CD4-positive, alpha-beta T cell treated with Interleukin-10 for 1 hour (primary cell): Measurements from ENCODE around the gene MPC1.

Experiments
- DNase-seq: peaks from one replicate; pipeline ENCODE4 v3.0.0-alpha.2; 2020

MPC1 gene

DNA sequence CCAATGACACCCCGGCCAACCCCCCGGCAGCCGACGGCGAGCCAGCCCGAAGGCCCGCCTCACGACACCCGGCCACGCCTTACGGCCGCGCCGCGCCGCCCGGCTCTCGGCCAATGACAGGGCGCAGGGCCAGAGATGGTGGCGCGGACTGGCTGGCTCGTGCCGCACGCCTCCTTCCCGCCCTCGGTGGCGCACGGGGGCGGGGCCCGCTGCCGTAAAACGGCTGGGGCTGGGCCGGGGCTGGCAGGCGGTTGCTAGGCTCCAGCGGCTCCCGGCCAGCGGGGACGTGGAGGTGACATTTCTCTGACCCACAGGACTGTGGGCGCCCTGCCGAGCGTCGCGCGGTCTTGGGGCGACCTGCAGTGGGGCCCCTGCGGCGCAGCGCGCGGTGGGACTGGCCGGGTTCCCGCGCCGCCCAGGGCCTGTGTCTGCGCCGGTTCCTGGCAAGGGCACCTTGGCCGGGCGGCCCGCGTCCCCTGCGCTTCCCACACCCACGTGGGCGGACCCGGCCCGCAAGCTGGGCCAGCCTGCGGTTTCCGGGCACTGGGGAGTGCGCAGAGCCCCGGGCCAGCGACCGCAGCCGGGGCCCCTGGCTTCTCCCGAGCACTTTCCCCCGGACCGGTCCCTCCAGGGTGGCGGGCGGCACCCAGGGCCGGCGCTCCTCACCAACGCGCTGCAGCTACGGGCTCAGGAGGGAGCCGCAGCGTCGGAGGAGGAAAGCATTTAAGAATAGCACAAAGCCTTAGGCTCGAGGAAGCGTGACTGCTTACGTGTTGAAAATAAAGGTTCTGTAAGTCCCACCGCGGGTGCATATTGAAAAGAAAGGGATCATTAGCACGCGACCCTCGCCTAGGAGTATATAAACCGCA is at the start of gene MPC1:
Gene MPC1 (minus strand): TSS at position 8 of the 869 bp plus-strand sequence. CDS start 64 bp downstream, outside the sequence.
- DNase-seq = peak; percentile 95

DNA sequence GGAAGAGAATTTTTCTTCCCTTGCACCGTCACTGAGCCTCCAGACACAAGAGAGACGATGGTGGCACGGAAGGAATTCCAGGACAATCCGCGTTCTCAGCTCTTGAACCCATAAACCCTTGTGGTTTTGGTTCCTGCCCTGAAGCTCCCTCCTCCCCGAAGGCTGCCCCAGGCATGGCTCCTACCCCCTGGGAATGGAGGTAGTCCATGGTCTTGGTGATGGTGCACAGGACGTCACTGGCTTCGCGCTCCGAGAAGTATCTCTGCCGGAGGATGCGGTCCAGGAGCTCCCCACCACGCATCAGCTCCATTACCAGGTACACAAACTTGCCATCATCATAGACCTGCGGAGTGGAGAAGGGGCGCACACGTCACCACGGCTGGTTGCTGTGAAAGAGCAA is 47.5 kb upstream of the MPC1 start:
- no peak for DNase-seq

DNA sequence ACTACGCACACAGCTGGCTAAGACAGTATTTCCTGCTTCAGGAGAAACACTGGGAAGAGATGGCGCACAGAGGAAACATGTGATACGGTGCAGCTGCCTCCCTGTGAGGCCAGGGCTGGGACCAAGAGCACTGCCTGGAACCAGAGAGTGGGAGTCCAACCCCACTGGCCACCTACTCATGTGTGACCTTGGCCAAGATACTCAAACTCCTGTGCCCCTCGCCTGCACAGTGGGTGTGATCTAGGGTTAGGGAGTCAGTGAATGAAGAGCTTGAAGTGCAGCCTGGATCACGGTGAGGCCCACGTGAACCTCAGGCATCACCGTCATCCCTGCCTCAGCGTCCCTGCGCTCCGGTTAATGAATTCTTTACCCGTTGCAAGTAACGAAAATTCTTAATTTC is 41.7 kb upstream of the MPC1 start:
- DNase-seq = no peak

DNA sequence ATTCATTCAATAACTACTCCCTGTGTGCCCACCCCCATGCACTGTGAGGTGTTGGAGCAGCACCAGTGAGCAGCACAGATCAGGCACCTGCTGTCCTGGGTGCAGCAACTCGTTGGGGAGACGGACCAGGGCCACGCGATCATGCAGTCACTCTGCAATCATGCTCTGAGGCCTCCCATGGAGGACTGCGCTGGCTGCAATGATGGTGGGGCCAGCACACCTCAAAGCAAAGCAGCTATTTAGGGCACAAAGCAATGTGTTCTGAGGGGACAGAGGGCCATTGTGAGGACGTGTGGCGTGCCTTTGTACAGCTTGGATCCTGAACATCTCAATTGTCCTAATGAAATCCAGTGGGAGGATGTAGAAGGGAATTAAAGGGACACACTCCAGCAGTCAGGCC is 41.0 kb upstream of the MPC1 start:
- no peak for DNase-seq

DNA sequence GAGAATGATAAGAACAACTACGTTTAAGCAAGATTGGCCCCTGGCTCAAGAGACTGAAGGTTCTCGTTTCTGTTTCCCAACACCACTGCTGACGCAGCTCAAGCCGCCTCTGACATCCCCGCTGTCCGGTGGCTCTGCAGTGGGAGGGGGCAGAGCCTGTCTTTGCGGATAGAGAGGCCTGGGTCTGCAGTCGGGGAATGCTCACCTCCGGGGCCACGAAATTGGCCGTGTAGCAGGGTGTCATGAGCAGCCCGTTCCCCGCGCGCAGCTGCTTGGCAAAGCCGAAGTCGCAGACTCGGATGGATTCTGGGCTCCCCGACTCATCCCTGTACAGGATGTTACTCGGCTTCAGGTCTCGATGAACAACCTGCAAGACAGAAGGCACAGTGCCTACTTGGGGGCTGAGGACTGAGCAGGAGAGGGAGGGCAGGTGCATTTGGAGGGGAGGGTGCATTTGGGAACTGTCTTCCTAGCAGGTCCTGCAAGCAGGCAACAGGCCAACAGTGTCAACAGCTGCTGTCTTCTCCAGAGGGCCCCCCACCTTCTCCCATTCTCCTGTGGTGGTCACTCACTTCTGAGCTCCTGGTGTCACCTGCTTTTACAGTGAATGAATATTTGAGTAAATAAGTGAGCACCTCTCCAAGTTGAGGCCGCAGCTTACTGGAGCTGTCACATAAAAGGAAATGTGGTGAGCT is 40.5 kb upstream of the MPC1 start:
- no peak for DNase-seq

DNA sequence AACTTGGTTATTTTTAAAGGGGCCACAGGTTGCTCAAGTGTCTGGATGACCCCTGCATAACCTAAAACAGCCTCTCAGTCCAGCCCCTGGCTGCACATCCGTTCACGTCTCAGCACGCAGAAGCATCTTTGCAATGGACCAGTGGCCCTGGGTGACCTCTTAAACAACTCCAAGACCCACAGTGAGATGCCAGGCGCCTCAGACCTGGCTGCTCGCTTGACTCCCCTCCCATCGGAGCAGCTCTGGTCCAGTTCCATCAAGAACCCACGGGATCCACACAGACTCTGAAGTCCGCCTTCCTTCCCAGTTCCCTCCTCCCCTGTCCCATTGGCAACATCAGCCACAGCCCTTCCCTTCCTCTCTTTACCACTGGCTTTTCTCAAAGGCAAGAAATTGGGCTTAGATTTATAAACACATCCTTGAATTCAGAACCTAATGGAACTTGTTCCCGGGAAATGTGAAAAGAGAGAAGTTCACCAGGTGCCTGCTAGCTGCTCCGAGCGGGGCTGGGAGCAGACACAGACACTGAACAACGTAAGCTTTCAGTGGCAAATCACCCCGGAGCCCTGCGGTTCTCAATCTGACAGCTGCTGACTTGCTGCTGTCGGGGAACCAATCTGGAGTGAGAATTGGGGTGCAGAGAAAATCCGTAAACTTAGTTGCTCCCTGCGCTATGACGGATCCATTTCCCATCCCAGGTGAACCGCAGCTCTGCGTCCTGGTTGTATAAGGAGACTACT is 39.6 kb upstream of the MPC1 start:
- no peak for DNase-seq

DNA sequence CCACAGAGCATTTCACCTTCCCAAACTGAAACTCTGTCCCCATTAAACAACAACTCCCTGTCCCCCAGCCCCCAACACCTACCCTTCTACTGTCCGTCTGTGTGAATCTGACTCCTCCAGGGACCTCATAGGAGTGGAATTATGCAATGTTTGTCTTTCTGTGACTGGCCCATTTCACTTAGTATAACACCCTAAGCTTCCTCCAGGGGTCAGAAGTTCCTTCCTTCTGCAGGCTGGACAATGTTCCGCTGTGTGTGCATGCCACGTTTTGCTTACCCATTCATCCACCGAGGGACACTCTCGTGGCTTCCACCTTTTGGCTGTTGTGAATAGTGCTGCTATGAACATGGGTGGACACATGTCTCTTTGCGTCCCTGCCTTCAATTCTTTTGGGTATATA is 37.6 kb upstream of the MPC1 start:
- DNase-seq = no peak

DNA sequence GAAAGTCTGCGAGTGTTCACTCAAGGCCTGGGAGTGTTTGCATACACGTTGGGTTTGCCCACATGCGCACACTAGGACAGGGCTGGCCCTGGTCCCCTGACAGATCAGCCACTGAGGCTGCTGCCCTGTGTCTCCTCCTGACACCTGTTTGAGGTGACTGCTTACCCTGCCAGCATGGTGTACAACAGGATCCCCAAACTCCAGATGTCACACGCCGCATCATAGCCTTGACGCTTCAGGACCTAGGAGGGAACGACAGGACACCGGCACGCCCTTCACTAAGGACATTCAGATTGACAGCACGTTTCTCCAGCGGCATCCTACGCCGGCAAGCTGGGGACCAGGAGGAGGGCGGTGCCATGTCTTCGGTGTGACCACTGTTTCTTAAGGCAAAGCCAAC is 37.0 kb upstream of the MPC1 start:
- DNase-seq = no peak

DNA sequence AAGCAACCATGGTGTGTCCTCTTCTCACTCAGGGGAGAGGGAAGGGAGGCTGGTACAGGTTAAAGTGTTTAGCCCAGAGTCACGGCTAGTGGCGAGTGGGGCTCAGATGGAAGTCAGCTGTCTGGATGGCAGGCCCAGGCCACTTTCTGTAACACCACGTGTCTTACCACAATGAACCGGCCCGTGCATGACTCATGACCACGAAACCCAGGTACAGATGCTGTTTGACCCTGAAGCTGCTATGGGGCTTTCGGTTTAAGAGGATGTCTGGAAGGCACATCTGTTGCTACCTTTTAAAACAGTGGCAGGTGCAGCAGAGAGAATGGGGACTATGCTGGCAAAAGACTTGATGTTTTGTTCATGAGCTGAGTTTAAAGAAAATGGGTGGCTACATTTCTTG is 36.5 kb upstream of the MPC1 start:
- DNase-seq = peak; percentile 67

DNA sequence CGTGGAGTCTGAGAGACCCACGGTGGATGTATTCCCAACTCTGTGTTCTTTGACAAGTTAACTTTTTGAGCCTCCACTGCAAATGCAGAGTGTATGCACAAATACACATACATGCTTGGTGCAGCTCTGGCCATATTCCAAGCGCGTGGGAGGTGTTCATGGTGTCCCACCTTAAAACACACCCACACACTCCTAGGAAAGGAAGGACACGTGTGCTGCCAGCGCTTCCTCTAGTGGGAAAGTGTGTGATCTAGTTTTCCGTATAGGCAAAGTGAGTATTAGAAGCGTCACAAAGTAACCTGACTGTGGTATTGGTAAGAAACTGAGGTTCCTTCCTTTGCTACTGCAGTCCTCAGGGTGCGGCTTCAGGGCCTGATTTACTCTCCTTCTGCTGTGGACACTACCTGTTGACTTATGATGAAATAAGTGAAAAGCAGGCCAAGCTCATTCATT is 36.0 kb upstream of the MPC1 start:
- DNase-seq = peak; percentile 26

DNA sequence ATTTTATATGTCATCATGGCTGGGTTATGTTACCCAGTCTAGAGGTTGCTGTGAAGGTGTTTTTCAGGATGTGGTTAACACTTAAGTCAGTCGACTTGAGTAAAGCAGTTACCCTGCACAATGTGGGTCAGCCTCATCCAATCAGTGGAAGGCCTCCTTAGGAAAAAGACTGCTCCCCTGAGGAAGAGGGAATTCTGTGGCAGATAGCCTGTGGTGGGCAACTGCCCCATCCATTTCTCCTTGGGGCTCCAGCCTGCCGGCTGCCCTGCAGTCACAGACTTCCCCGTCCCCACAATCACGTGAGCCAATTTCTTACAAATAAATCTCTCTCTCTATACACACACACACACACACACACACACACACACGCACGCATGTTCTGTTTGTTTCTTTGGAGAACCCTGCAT is 34.5 kb upstream of the MPC1 start:
- peak; percentile 76 for DNase-seq

DNA sequence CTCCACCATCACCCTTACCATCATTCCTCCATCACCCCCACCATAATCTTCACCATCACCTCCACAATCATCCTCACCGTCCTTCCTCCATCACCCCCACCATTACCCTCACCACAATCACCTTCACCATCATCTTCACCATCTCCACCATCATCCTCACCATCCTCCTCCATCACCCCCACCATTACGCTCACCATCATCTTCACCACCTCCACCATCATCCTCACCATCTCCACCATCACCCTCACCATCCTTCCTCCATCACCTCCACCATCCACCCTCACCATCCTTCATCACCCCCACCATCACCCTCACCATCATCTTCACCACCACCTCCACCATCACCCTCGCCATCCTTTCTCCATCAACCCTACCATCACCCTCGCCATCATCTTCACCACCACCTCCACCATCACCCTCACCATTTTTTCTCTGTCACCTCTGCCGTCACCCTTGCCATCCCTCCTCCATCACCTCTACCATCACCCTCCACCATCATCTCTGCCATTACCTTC is 33.1 kb upstream of the MPC1 start:
- no peak for DNase-seq

DNA sequence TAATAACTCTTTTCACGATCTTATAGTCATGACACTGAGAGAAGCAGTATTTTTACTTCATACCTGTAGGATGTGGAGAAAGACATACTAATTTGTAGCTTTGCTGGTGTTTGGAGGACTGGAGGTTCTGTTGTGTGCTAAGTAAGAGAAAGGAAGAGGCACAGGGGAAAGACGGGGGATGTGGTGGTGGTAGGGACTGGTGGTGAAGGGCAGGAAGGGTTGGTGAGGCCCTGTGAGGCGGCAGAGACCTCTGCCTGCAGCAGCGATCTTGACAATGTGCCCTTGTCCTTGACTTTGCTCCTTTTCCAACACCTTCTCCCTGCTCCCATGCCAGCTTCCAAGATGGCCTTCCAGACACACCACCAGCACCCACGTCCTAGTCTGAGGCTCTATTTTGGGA is 32.6 kb upstream of the MPC1 start:
- peak; percentile 46 for DNase-seq

DNA sequence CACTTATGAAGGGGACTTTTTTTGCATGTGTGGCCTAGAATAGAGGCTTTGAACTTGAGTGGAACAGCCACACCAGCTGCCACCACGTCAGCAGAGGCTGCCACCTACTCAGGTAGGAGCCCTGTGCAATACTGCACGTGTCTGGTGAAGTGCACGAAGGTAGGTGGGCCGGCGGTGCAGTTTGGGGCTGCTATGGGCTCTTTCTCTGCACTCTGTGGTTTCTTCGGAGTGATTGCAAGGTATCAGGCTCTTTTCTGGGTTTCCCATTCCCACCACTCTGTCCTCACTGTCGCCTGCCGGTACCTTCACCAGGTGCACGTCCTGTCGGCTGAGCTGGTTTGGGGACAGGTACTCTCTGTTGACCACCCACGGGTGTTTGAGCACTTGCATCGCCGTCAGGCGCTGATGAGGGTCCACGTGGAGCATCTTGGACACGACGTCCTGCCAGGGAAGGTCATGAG is 30.8 kb upstream of the MPC1 start:
- peak; percentile 16 for DNase-seq

DNA sequence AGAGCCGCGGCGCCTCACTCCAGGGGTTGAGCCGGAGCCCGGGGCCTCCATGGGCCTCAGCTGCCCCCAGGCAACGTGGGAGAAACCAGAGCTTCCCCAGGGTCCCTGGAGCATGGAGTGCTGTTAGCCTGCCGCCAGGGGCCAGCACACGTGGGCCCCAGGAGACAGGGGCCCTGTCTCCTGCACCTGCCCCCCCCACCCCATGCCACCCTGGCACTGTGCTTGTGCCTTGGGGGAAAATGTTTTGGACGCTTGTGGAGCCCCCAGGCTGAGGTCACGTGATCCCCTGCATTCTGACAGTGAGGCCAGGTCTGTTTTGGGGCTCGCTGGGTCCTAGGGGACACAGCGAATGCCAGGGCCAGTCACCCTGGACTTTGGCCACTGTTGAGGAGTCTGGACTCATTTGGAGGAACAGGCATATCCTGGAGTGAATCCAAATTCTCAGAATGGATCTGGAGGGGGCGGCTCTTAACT is 30.2 kb upstream of the MPC1 start:
- no peak for DNase-seq

DNA sequence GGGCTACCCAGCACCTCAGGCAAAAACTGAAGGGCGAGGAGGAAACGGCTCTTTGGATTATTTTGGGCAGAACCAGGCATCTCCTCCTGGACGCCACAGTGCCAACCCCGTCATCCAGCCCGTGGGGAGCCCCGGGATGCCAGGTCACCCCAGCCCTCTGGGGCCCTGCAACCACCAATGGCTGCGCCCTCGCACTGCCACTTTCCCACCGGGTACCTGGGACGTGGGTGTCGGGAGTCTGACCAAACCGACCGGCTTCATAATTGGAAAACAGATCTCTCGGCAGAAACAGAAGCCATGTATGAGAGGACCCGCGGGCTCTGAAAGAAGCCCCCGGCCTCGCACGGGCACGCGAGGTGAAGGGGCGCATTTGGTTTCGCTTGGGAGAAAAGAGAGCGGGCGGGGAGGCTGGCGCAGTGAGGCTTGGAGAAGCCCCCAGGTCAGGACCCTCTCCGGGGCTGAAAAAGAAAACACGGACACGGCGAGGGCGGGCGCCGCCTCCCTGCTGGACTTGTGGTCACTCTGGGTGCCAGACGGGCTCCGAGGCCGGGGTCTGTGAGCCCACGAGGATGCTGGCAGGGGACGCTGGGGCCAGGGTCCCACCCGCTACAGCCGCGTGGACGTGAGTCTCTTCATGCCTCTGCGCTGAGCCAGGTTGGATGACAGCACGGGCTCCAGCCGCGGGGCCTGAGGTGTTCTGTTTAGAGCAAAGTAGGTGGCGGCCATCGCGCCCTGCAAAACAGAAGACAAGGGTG is 29.6 kb upstream of the MPC1 start:
- DNase-seq = no peak

DNA sequence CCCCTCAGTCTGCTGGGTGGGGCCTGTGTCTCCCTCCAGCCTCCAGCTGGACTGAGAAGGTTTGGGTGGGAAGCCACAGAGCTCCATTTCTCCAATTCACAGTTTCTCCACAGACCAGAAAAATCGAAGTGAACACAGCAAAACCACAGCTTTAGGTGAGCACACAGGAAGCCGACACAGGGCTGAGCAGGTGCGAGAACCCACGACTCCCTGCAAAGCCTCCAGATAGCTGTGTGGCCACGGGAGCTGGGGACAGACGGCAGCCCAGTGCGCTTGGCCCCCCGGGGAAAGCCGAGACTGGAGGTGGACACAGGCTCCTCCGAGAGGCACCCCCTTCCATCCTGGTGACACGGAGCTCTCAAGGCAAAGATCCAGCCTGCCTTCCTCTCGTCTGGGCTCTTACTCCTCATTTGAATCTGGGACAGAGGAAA is 29.0 kb upstream of the MPC1 start:
- peak; percentile 42 for DNase-seq

DNA sequence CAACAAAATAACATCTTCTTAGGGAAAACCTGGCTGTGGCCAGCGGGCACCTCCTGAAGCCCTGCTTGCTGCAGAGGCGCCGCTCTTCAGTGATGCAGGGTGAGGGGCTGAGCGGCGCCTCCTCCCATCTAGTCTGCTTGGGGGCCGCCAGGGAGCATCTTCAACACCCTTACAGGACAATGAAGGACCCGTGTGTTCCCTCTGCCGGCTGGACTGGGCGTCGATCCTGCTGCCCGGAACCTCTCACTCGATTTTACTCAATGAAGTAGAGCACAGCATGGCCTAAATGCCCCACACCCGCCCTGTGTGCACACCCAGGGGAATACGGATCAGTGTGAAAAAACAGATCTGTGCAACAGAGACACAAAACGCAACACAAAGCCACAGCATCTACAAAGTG is 28.5 kb upstream of the MPC1 start:
- no peak for DNase-seq

DNA sequence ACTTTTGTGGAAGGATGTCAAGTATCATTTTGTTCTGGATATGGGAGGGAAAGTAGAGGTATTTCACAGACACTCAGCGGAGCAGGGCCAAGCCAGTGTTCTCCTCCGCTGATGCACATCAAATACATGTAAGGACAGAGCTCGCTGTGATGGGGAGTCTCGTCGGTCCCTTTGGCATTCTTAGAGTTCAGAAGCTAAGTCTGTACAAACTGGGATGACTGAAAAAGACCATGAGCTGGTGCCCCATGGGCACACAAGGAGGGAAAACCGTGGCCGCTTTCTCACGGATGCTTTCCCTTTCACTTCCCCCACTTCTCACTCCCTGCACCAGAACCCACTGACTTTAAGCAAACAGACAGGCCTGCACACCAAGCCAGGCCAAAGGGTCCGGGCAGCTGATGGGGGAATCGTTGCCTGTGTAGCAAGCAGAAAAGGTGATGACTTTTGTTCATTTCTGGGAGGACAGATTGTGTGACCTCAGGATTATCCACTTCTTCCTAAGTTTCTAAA is 27.7 kb upstream of the MPC1 start:
- DNase-seq = no peak

DNA sequence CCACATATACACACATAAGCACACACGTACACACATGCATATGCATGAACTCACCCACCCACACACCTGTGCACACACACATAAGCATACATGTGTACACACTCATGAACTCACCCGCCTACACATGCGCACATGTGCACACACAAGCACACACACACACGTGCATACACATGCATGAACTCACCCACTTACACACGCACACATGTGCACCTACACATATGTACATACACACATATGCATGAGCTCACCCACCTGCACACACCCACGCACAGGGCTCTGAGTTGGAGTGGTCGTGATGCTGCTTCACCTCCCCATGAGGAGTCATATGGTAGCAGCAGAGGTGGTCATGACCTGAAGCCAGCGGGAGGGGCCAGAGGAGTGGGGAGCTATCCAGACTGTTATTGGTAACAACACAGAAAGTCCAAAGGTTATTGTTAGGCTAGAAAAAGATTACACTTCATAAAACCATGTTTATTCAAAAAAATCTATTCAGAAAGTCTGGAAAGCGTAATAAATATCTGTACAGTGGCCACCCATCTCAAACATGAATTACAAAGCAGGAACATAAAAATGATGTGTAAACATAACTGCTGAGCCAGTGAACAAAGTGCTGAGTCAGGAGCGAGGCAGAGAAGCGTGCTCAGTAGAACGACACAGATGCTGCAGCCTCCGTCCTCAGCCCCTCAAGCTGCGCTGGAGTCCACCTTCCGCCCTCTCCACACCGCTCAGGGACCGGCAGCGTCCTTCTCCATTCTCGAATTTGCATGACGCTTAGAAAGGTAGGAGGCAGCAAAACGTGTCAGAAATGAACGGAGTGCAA is 26.4 kb upstream of the MPC1 start:
- DNase-seq = no peak

DNA sequence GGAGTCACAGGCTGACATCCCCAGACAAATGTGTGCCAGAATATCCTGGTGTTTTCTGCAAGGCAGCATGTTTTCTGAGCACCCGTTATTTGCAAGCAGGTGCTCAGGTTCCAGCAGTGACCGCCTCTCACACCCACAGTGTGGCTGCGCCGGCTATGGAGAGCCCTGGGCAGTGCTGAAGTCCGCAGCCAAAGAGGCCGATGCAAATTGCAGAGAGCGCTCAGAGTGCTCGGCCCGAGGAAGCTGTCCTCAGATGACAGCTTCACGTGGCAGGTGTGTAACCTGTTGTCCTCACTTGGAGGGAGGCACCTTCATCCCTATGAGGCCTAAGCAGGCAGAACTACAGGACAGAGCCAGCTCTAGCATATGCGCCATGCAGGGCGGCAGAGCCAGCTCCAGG is 23.5 kb upstream of the MPC1 start:
- DNase-seq = no peak
